Stimulated activated CD8-positive, alpha-beta memory T cell treated with anti-CD3 and anti-CD28 coated beads, Interleukin-15, amount 100 ng/mL, for 24 hours (primary cell): ENCODE measurements around the gene GOLPH3.
"Not testable (repeated sequence)": the region's sequence is repeated elsewhere in the genome, so short reads cannot be mapped to it uniquely, and the experiment has no call there.

Source experiments
- DNase-seq: peaks from one replicate; pipeline ENCODE4 v3.0.0-alpha.2; 2020; ENCODE audit warnings: low read depth

Gene GOLPH3

DNA sequence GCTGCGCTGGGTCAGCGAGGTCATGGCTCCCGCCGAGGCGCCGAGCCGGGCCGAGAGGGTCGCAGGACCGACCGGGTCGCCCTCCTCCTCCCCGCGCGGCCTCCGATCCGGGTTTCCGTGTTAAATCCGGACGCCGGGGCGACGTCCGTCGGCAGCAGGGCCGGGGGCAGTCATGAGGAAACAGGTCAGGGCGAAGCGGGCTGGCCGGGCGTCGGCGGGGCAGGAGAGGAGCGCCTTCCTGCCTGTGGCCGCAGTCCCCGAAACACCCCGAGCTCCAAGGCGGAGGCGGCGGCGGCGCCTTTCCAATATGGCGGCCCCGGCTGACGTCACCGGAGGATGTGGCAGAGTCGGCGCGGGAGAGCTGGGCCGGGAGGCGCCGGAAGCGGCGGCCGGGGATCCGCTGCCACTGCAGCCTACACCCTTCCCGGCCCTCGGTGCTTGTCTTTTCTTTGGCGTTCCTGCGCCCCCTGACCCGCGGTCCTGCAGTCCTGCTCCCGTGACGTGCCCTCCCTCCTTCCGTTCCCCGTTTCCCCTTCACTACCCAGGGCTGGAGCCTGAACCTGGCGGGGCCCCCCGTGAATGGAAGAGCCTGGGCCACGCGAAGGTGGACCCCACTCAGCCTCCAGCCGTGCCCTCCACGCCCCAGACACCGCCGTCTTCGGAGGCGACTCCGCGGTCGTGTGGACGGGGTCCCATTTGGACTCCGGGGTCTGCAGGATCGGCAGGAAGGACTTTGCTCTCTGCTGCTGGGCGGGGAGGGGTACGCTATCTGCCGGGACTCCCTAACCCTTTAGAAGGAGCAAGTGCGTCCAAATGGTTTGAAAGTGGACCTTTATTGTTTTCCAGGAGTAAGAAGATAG lies at the start of gene GOLPH3:
Gene GOLPH3 (minus strand): TSS at position 309 of the 860 bp plus-strand sequence. CDS start 285 bp downstream, at position 24.
- peak; percentile 84 for DNase-seq

DNA sequence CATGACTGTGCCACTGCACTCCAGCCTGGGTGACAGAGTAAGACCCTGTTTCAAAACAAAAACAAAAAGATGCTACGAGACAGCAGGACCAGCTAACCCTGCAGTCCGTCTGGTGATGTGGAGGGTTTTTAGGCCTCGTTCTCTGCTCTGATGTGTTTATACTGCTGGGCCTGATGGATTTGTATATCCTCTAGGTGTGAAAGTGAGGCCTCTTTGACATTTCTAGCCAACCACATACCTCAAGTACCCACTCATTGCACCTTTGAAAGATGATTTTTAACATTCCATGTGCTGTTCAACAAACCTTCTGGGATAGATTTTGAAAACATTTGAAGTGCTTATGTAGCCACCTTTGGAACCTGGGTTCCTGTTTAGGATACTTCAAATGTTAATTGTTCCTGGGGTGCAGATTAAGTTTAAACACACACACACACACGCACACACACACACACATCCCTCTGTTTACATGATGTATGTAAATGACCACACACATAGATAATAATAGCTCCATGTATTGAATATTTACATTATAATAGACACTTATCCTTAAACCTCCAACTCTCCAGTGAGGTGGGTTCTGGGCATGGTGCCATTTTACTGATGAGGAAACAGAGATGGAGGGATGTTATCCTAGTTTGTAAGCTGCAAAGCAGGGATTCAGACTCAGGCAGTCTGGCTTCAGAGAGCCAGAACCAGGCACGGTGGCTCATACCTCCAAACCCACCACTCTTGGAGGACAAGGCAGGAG lies 48.8 kb upstream of the GOLPH3 start:
- no peak for DNase-seq

DNA sequence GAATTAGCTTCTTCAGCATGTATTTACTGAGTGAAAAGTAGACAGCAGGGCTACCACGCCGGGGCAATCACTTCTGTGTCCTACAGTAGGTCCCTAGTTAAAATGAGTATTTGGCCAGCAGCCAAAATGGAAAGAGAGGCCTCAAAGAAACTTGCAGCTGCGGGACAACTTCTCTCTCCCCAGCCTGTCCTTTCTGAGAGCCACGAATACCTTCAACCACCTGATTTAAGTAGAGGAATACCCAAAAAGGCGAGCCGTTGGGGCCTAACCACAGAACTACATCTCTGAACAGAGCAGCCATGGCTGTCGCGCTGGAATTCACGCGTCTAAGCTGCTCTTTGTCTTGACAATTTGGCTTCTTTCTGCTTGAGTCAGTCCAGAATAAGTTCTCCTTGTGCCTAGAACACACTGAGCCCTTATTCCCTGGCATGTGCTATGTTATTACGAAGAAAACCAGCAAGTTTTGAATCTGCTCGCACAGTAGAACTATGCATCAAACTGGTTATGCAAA lies 43.8 kb upstream of the GOLPH3 start:
- DNase-seq = no peak

DNA sequence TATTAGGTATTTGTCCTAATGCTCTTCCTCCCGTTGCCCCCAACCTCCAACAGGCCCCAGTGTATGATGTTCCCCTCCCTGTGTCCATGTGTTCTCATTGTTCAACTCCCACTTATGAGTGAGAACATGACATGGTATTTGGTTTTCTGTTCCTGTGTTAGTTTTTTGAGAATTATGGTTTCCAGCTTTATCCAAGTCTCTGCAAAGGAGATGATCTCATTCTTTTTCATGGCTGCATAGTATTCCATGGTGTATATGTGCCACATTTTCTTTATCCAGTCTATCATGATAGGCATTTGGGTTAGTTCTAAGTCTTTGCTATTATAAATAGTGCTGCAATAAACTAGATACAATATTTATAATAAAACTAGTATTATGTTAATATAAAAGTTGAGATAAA lies 40.2 kb upstream of the GOLPH3 start:
- DNase-seq = not testable (repeated sequence)

GRCh38 chr5:32210151-32210550 lies 36.0 kb upstream of the GOLPH3 start:
- DNase-seq = no peak

GRCh38 chr5:32208837-32209236 lies 34.7 kb upstream of the GOLPH3 start:
- DNase-seq = not testable (repeated sequence)

DNA sequence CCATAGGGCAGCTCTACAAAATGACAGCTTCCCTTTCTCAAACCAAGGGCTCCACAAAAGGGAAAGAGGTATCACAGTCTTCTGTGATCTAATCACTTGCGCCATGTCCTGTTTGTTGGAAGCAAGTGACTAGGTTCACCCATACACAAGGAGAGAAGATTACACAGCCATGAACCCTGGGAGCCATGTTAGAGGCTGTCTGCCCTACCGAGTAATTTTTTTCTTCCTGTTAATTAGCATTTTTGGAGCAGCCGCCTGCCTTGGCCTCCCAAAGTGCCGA lies 33.2 kb upstream of the GOLPH3 start:
- no peak for DNase-seq

GRCh38 chr5:32206509-32207354 lies 32.6 kb upstream of the GOLPH3 start:
- no peak for DNase-seq

DNA sequence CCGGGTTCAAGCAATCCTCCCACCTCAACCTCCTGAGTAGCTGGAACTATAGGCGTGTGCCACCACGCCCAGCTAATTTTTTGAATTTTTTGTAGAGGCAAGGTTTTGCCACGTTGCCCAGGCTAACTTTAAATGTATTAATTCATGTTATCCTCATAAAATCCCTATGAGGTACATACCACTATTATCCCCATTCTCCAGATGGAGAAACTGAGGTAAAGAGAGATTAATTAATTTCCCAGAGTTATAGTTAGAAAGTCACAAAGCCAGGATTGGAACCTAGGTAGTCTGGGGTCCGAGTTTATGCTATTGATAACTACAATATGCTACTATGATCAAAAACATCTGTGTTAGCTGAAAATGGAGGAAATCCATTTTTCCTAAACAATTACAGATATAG lies 31.9 kb upstream of the GOLPH3 start:
- no peak for DNase-seq

DNA sequence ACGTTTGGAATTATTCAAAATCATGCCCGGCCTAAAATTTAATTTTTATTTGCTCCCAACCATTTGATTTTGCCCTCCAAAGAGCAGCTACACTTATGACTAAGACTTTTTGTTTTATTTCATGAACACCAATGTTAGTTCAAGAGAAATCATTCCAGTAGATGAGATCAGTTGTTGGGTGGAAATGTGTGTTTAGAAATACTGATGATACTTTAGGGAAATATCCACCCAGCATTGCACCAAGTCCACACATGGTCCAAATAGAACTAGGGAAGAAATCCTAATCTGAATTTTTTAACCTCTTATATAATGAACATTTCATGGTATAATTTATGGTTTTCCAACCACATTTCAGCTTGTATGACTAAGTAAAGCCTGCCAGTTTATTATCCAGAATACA lies 28.3 kb upstream of the GOLPH3 start:
- no peak for DNase-seq

DNA sequence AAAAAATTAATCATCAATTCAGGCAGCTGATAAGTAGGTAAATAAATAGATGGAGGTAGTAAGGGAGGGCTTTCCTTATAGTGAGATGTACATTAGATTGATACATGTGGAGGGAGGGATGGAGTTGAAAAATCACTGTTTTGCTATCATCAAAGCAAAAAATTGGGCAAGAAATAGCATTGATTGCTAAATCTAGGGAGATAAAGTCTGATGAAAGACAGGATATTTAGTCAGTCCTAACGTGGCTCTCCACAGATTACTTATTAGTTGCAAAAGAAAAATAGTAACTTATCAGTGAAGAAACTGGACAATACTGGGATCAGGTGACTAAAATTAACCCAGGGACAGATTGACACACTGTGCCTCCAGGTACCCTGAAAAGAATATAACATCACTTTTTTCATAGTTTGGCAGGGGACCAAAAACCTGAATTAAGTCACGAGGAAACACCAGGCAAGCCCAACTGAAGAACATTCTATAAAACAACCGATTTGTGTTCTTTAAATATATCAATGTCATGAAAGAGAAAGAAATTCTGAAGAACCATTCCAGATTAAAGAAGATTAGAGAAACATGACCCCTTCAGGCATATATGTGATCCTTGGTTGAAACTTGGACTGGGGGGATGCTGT lies 27.1 kb upstream of the GOLPH3 start:
- DNase-seq = no peak

DNA sequence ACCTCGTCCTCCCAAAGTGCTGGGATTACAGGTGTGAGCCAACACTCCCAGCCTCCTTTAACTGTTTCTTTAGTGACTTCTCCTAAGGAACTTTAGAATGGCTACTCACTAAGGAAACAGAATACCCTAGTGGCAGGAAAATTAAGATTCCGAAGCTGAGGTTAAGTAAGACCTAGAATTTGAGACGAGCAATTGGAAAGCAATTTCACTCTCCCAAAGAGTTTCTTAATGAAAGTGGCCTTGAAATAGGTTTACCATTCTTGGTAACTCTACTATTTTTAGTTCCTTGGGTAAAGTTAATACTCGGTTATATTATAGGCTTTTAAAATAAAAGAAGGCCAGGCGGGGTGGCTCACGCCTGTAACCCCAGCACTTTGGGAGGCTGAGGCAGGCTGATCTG lies 22.9 kb upstream of the GOLPH3 start:
- DNase-seq = no peak

DNA sequence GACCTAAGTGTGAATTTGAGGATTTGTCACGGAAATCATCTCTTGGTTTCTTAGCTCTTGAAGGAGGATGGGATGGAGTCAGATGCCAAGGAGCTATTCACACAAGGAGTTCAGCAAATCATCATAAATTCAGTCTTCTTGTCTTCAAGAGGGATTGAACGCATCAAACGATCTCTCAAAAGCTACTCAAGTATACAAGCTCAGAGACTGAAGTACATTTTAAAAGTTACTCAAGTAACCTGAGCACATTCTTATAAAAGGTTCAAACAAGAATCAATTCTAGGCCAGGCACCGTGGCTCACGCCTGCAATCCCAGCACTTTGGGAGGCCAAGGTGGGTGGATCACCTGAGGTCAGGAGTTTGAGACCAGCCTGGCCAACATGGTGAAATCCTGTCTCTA lies 21.1 kb upstream of the GOLPH3 start:
- no peak for DNase-seq

- no peak for DNase-seq
These were observed 19.5 kb upstream of the GOLPH3 start for GRCh38 chr5:32193591-32193990.

- DNase-seq = no peak
These were observed 16.0 kb upstream of the GOLPH3 start for GRCh38 chr5:32190095-32190494.

GRCh38 chr5:32187675-32188074 lies 13.6 kb upstream of the GOLPH3 start:
- DNase-seq = no peak

GRCh38 chr5:32182463-32183063 lies 8.4 kb upstream of the GOLPH3 start:
- DNase-seq = no peak

DNA sequence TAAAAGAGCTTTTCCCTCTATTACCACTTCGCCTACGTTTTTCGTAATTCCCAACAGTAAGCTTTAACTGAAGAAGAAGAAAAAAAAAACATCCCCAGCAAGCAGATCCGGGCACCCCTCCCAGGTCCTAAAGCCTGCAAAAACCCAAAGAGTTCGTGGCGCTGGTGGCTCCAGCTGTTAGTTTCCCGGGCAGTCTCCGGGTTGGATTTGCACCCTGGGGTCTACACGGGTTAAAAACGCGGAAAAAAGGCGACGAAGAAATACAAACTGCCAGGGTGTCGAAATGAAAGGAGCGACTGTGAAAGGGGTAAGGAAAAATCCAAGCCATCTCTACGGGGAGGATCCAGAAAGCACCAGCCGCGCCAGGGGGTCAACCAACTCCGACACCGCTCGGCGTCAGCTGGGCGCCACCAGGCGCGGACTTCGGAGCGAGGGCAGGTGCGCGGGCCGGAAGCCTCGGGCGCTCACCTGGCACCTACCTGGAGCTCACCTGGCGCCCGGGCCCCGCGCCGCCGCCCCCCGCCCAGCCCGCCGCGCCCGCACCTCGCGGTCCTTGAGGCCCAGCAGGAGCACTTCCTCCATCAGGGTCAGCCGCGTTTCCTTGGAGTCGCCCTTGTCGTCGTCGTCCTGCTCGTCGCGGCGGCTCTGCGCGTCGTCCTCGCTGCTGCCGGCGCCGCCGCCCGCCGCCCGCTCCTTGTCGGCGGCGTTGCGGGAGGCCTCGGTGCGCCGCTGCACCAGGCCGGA lies 680 bp downstream of the GOLPH3 start:
- DNase-seq = no peak

GRCh38 chr5:32172923-32173266 lies 1.2 kb downstream of the GOLPH3 start:
- no peak for DNase-seq

DNA sequence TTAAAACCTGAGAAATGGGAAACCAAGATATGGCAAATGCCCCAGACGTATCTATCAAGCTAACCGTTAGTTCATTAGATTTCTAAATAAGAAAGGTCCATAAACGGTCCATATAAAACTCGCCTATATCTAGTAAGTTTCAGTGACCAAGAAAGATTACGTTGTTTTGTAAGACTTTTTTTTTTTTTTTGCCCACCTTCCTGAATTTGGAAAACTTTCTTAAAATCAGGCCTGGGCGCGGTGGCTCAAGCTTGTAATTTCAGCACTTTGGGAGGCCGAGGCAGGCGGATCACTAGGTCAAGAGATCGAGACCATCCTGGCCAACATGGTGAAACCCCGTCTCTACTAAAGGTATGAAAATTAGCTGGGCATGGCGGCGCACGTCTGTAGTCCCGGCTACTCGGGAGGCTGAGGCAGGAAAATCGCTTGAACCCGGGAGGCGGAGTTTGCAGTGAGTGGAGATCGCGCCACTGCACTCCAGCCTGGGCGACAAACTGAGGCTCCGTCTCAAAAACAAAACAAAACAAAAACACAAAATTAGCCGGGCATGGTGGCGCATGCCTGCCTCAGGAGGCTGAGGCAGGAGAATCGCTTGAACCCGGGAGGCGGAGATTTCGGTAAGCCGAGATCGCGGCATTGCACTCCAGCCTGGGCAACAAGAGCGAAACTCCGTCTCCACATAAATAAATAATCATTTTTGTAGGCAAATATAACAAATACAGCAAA lies 1.8 kb downstream of the GOLPH3 start:
- DNase-seq = not testable (repeated sequence)
